ENCODE data around the gene PSG1. TPM values are rescaled to one million over a fixed set of nuclear protein-coding genes. Genes with fewer than 3 reads are reported as not detected.
"Not testable (repeated sequence)": the region's sequence is repeated elsewhere in the genome, so short reads cannot be mapped to it uniquely, and the experiment has no call there.

Gene PSG1
- total RNA-seq, 2 experiments from 2014 or later: not detected

DNA sequence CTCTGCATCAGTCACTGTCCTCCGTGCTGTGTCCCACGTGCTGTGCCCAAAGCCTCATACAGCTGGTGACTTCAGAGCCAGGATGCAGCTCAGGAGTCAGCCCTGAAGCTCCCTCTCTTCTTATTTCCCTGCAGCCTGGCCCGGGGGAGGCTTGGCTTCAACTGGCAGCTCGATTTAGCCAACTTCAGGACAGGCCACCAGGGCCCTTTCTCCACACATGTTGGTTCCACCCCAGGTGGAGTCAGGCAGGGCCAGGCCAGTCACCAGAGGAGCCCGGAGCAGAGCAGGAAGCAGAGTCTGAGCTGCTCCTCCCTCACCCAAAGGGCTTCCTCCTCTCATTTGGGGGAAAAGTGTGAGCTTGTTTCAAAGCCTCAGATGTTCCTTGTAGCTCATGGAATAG, 26.6 kb upstream of the PSG1 start:
- H3K36me3 Mint-ChIP-seq (ENCODE audit: low read depth); H3K27me3 Mint-ChIP-seq (ENCODE audit: low read depth); H3K4me1 Mint-ChIP-seq (ENCODE audit: low read depth); H3K4me3 Mint-ChIP-seq; CTCF ChIA-PET; intact Hi-C loops (cut with micrococcal nuclease); H3K9me3 Mint-ChIP-seq; H3K27ac Mint-ChIP-seq; DNase-seq: not testable (repeated sequence)

DNA sequence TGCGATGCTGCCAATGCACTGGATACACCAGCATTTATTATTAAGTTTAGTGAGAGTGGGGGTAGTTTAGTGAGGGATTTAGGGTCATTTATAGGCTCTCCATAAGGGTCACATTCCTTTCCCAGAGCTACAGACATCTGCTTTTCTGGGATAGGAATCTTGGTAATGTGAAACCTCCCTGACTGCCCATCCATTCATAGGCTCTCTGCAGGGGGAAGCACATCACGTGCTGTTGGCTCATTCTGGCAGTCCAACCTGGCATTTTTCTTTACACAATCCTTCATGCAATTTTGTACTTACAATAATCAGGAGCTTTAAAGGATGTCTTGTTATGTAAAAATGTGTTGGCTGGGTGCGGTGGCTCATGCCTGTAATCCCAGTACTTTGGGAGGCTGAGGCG, 21.0 kb upstream of the PSG1 start:
- H3K4me1 Mint-ChIP-seq (ENCODE audit: low read depth); CTCF ChIA-PET; DNase-seq; H3K4me3 Mint-ChIP-seq; H3K36me3 Mint-ChIP-seq (ENCODE audit: low read depth); intact Hi-C loops (cut with micrococcal nuclease); H3K9me3 Mint-ChIP-seq; H3K27ac Mint-ChIP-seq: not testable (repeated sequence)
- H3K27me3 Mint-ChIP-seq (ENCODE audit: low read depth): peaks cover 11% of the 10 kb centered on the region

DNA sequence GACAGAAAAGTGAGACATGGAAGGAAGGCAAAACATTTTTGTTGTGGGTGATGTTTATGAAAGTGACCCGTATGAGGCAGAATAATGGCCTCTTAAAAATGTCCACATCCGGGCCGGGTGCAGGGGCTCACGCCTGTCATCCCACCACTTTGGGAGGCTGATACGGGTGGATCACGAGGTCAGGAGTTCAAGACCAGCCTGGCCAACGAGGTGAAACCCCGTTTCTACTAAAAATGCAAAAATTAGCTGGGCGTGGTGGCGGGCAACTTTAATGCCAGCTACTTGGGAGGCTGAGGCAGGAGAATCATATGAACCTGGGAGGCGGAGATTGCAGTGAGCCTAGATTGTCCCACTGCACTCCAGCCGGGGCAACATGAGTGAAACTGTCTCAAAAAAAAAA, 20.2 kb upstream of the PSG1 start:
- peaks cover 11% of the 10 kb centered on the region for H3K27me3 Mint-ChIP-seq (ENCODE audit: low read depth)
- intact Hi-C loops (cut with micrococcal nuclease); DNase-seq; H3K27ac Mint-ChIP-seq; H3K4me3 Mint-ChIP-seq; H3K4me1 Mint-ChIP-seq (ENCODE audit: low read depth); CTCF ChIA-PET; H3K36me3 Mint-ChIP-seq (ENCODE audit: low read depth); H3K9me3 Mint-ChIP-seq: not testable (repeated sequence)

DNA sequence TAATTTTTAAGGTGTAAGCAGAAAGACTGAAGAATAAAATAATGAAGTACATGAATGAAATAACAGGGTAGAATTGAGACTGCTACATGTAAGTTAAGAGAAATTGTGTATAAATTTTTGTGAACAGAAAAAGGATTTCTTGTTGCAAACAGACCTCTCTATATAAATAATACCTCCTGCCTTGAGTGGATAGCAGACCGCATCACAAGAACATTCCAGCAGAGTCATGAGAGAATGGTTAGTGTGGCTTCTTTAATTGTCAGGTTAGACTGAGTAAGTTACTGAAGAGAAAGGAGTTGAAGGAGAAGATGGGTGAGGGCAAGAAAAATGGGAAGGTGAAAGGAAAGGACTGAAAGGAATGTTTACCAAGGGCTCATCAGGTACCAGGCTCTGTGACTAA, 19.6 kb upstream of the PSG1 start:
- DNase-seq; H3K9me3 Mint-ChIP-seq; H3K27ac Mint-ChIP-seq; H3K4me3 Mint-ChIP-seq; H3K4me1 Mint-ChIP-seq (ENCODE audit: low read depth); intact Hi-C loops (cut with micrococcal nuclease); CTCF ChIA-PET; H3K36me3 Mint-ChIP-seq (ENCODE audit: low read depth): not testable (repeated sequence)
- peaks cover 11% of the 10 kb centered on the region for H3K27me3 Mint-ChIP-seq (ENCODE audit: low read depth)

DNA sequence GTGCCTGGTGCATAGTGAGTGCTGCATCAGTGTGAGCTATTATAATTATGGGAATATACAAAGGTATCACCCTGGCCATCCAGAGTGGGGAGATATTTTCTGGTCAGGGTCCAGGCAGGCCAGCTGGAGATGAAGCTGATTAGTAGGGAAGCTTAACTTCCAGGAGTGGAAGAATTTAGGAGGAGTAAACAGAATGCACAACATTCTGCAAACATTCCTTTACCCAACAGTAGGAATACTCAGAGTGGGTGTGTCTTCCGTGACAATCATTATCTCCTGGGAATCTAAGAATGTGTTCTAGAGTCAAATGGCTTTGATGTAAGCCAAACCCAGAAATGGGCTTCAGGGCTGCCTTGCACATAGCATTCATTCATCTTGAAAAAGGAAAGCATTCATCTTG, 19.1 kb upstream of the PSG1 start:
- H3K36me3 Mint-ChIP-seq (ENCODE audit: low read depth); H3K27ac Mint-ChIP-seq; H3K4me3 Mint-ChIP-seq; intact Hi-C loops (cut with micrococcal nuclease); CTCF ChIA-PET; DNase-seq; H3K4me1 Mint-ChIP-seq (ENCODE audit: low read depth); H3K9me3 Mint-ChIP-seq: not testable (repeated sequence)
- H3K27me3 Mint-ChIP-seq (ENCODE audit: low read depth): peaks cover 11% of the 10 kb centered on the region

DNA sequence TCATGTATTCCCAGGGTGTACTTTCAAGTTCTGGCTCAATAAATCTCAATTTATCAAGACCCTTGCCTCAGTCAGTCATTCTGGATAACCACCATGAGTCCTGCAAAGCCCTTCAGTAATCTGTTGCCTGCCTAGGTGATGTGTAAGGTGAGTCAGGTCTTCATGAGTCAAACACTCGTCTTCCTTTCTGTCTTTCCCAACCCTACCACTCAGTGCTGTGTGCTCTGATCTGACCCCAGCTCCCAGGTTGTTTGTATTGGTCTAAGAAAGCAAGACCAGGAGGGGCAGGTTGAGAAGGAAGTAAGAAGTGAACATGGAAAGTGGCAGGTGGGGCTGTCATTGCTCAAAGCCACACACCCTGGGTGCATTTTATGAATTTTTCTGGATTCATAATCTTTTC, 18.2 kb upstream of the PSG1 start:
- H3K4me3 Mint-ChIP-seq; H3K4me1 Mint-ChIP-seq (ENCODE audit: low read depth); intact Hi-C loops (cut with micrococcal nuclease); H3K9me3 Mint-ChIP-seq; DNase-seq; CTCF ChIA-PET; H3K36me3 Mint-ChIP-seq (ENCODE audit: low read depth); H3K27ac Mint-ChIP-seq: not testable (repeated sequence)
- peaks cover 11% of the 10 kb centered on the region for H3K27me3 Mint-ChIP-seq (ENCODE audit: low read depth)

DNA sequence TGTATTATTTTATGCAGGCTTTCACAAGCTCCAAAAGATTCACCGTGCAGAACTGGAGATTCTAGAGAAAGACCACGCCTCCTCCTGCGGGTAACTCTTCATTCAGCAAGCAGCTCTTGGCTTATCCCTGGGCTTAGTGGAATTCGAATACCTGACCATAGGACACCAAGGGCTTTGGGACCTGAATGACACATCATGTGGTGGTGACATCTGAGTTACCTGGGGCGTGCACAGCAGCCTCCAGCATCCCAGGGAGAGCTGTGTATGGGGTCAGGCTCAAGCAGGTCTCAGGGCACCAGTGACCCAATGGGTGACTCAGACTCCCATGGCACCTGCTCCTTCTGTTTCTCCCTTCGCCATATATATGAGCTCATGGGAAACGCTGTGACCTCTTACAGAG, 10.9 kb upstream of the PSG1 start:
- H3K4me3 Mint-ChIP-seq; intact Hi-C loops (cut with micrococcal nuclease); DNase-seq; H3K4me1 Mint-ChIP-seq (ENCODE audit: low read depth); H3K27ac Mint-ChIP-seq; H3K9me3 Mint-ChIP-seq; CTCF ChIA-PET; H3K36me3 Mint-ChIP-seq (ENCODE audit: low read depth); H3K27me3 Mint-ChIP-seq (ENCODE audit: low read depth): not testable (repeated sequence)

DNA sequence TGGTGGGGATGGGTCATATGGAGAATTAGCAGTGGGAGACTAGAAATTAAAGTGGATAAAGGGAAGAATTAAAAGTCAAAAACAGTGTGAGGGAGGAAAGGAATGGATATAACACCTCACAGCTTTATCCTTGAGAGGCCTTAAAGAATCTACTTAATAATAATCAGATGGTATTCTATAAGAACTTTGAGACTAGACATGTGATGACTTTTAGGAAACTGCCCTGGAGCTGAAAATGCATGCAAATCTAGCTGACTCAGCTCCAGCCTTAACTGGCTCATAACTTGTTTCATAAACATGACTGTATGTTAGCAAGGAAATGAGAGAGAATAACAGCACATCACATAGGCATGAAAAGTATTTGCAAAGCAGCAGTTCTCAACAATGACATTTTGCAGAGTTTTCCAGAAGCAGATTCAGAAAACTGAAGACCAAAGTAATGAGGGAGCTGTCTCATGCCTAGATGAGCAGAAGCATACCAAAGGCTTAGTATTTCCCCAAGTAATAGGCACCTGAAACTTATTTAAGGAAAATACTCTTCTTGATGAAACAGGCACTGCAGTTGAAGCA, 8.4 kb upstream of the PSG1 start:
- H3K36me3 Mint-ChIP-seq (ENCODE audit: low read depth); H3K4me3 Mint-ChIP-seq; DNase-seq; H3K27ac Mint-ChIP-seq; intact Hi-C loops (cut with micrococcal nuclease); CTCF ChIA-PET; H3K4me1 Mint-ChIP-seq (ENCODE audit: low read depth); H3K9me3 Mint-ChIP-seq: not testable (repeated sequence)
- peaks cover 19% of the 10 kb centered on the region for H3K27me3 Mint-ChIP-seq (ENCODE audit: low read depth)

DNA sequence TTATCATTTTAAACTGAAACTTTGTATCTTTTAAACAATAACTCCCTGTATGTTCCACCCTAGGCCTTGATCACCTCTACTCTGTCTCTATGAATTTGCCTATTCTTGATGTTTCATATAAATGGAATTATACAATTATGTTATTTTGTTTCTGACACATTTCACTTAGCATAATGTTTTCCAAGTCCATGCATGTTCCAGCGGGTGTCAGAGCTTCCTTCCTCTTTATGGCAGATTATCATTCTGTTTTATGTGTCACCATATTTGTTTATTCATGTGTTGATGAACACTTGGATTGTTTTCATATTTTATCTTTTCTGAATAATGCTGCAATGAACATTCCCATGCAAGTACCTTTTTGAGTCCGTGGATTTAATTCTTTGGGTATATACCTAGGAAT, 3.2 kb upstream of the PSG1 start:
- H3K9me3 Mint-ChIP-seq; H3K27ac Mint-ChIP-seq; H3K4me1 Mint-ChIP-seq (ENCODE audit: low read depth); H3K36me3 Mint-ChIP-seq (ENCODE audit: low read depth); intact Hi-C loops (cut with micrococcal nuclease); DNase-seq; H3K4me3 Mint-ChIP-seq: not testable (repeated sequence)
- CTCF ChIA-PET: interaction anchor here (1.2 kb wide), 1 partner anchor 116 kb away, joined by 4 read pairs; no protein-coding TSS in a partner anchor
- H3K27me3 Mint-ChIP-seq (ENCODE audit: low read depth): peaks cover 24% of the 10 kb centered on the region

DNA sequence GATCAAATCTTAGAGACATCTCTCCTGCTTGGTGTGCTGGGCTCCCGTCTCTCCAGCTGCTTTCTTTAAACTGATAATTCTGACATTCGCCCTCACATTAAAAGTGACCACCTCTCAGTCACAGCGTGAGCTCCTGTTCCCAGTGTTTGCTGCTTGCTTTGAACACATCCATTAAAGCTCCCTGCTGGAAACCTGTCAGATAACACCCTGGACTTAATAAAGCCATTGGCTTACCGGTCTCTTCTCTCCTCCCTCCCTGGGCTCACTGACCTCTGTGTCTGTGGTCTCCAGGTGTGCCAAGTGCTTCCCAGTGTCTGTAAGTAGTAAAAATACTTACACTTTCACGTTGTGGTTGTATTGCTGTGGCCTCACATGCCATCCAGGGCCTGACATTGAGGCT, 2.5 kb upstream of the PSG1 start:
- H3K27ac Mint-ChIP-seq; H3K36me3 Mint-ChIP-seq (ENCODE audit: low read depth); CTCF ChIA-PET; H3K4me3 Mint-ChIP-seq; H3K4me1 Mint-ChIP-seq (ENCODE audit: low read depth); H3K9me3 Mint-ChIP-seq; DNase-seq; intact Hi-C loops (cut with micrococcal nuclease): not testable (repeated sequence)
- H3K27me3 Mint-ChIP-seq (ENCODE audit: low read depth): peaks cover 24% of the 10 kb centered on the region

DNA sequence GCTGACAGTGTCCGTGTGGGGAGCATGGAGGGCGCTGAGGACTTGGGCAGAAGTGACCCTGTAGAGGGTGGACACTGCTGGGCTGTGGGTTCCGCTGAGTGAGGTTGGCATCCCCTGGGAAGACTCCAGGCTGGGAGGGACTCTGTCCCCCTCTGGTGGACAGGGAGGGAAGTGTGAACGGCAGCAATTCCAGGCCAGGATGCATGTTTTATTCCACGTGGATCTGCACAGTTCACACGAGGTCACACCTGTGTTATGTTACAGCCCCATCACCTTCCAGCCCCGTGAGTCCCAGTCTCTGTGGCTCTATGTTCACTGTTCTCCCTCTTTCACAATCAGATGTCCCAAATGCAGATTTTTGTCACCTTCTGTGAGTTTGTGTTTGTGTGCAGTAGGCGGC, 1.8 kb upstream of the PSG1 start:
- peaks cover 24% of the 10 kb centered on the region for H3K27me3 Mint-ChIP-seq (ENCODE audit: low read depth)
- H3K9me3 Mint-ChIP-seq; H3K36me3 Mint-ChIP-seq (ENCODE audit: low read depth); intact Hi-C loops (cut with micrococcal nuclease); H3K4me3 Mint-ChIP-seq; H3K4me1 Mint-ChIP-seq (ENCODE audit: low read depth); CTCF ChIA-PET; H3K27ac Mint-ChIP-seq; DNase-seq: not testable (repeated sequence)

DNA sequence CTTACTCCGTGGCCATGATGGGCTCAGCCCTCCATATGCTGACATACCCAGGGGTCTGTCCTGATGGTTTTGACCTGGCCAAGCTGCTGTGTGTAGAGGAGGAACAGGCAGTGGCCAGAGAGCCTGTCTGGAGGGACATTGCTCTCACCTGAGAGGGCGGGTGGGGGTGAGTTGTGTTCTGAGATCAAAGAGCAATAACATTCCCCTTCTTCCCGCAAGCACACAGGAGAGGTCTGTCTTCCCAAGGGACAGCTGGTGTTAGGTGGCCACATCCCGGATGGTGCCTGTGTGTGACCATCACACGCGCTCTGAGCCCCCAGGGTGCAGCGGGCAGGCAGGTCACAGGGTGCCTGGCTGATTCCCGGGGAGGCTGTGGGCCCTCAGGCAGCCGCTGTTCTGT, 1.1 kb upstream of the PSG1 start:
- DNase-seq; H3K36me3 Mint-ChIP-seq (ENCODE audit: low read depth); H3K4me1 Mint-ChIP-seq (ENCODE audit: low read depth); H3K4me3 Mint-ChIP-seq; H3K27ac Mint-ChIP-seq; H3K9me3 Mint-ChIP-seq; CTCF ChIA-PET; intact Hi-C loops (cut with micrococcal nuclease): not testable (repeated sequence)
- peaks cover 21% of the 10 kb centered on the region for H3K27me3 Mint-ChIP-seq (ENCODE audit: low read depth)

DNA sequence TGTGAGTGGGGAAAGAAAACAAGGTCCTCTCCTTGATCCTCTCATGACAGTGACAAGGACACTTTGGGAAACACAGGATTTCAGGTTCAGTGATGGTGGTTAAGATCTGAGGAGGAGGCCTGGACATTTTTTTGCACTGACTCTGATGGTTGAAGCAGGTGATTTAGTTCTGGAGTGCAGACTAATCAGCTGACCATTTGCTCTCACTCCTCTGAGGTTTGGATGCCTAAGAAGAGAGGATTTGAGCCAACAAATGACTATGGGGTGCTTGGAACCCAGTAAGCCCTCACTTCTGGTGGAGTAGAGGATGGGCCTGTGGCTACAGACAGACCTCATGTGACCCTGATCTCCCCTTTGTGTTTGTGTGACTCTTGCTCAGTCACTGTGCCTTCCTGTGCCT, 2.9 kb downstream of the PSG1 start:
- H3K27me3 Mint-ChIP-seq (ENCODE audit: low read depth); H3K9me3 Mint-ChIP-seq; CTCF ChIA-PET; intact Hi-C loops (cut with micrococcal nuclease); H3K36me3 Mint-ChIP-seq (ENCODE audit: low read depth); H3K4me3 Mint-ChIP-seq; H3K4me1 Mint-ChIP-seq (ENCODE audit: low read depth); H3K27ac Mint-ChIP-seq; DNase-seq: not testable (repeated sequence)

DNA sequence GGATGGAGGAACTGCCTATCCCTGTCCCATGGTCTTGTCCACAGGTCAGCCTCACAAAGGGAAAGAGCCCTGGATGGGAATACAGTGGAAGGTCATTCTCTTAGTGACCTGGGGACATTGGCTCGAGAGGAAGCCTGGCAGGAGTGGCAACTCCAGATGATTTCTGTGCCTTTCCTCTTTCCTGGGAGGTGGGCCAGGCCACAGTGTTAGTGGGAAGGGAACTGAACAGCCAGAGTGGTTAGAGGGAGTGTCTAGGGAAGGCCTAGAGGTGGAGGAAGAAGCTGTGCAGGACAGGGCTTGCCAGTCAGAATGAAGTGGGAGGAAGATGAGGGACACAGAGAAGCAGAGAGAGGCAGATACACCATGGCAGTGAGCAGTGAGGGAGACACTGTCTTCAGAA, 3.6 kb downstream of the PSG1 start:
- CTCF ChIA-PET: interaction anchor here (0.5 kb wide), 1 partner anchor 642 kb away, joined by 4 read pairs; no protein-coding TSS in a partner anchor
- H3K36me3 Mint-ChIP-seq (ENCODE audit: low read depth); H3K27ac Mint-ChIP-seq; DNase-seq; H3K27me3 Mint-ChIP-seq (ENCODE audit: low read depth); H3K4me3 Mint-ChIP-seq; H3K4me1 Mint-ChIP-seq (ENCODE audit: low read depth); H3K9me3 Mint-ChIP-seq; intact Hi-C loops (cut with micrococcal nuclease): not testable (repeated sequence)
